ENCODE data around the gene PLEKHG3. TPM values are rescaled to one million over a fixed set of nuclear protein-coding genes. Genes with fewer than 3 reads are reported as not detected.
A peak's percentile ranks its signal among the peaks of the same experiment; 100 is the strongest.

PLEKHG3 gene
- total RNA-seq, 1 experiment from 2014 or later = 75.3 TPM

- Mint-ChIP-seq H3K9me3 (no peaks in the 10 kb centered on the region), H3K4me3 (peak overlapping the region; percentile 84), H3K4me1 (peaks cover 76% of the 10 kb centered on the region), H3K36me3 (no peaks in the 10 kb centered on the region), H3K27ac (peak overlapping the region; percentile 97), H3K27me3 (ENCODE audit: low read depth) (no peaks in the 10 kb centered on the region)
- TF ChIP-seq GTF2I (CRISPR knock-in tag; conservative IDR thresholded peaks at IDR 0.05) (0 out of 2 replicates have a peak, but pooled peaks have one; percentile 32), ESRRA (CRISPR knock-in tag; IDR thresholded peaks at IDR 0.05; ENCODE audit: borderline replicate concordance) (no peak), ZNF219 (CRISPR knock-in tag; IDR thresholded peaks at IDR 0.05; ENCODE audit: borderline replicate concordance) (no peak), USF2 (CRISPR knock-in tag; IDR thresholded peaks at IDR 0.05) (peak; percentile 4; the same call in 1 of the 2 replicates)
- DNase-seq (ENCODE audit: low spot score) (no peak), ATAC-seq (peak; percentile 0; the same call in 1 of the 2 replicates)
- CTCF ChIA-PET = interaction anchor here (0.6 to 5.9 kb wide), 10 partner anchors 13 to 174 kb away, joined by 3 to 40 read pairs (median 4); no protein-coding TSS in a partner anchor
- POLR2A ChIA-PET = interaction anchor here (0.9 to 6.7 kb wide), 6 partner anchors 13 to 365 kb away, joined by 3 to 52 read pairs (median 4); no protein-coding TSS in a partner anchor
Measured at GRCh38 chr14:64703395-64704142, 655 bp upstream of the PLEKHG3 start.

- Mint-ChIP-seq H3K4me1 (peaks cover 80% of the 10 kb centered on the region), H3K27me3 (ENCODE audit: low read depth) (no peaks in the 10 kb centered on the region), H3K9me3 (no peaks in the 10 kb centered on the region), H3K27ac (no peak overlapping the region), H3K36me3 (no peaks in the 10 kb centered on the region), H3K4me3 (peak overlapping the region; percentile 84)
- ChIA-PET CTCF (interaction anchor here (0.7 to 5.9 kb wide), 8 partner anchors 12 to 118 kb away, joined by 3 to 40 read pairs (median 4); no protein-coding TSS in a partner anchor), POLR2A (interaction anchor here (0.9 to 6.7 kb wide), 5 partner anchors 11 to 366 kb away, joined by 3 to 52 read pairs (median 4); no protein-coding TSS in a partner anchor)
- peak; percentile 5; the same call in 1 of the 2 replicates for TF ChIP-seq TP53 (CRISPR knock-in tag; IDR thresholded peaks at IDR 0.05)
- no peak for TF ChIP-seq TCF7 (CRISPR knock-in tag; IDR thresholded peaks at IDR 0.05; ENCODE audit: low read depth)
- TF ChIP-seq CBFB (CRISPR knock-in tag; IDR thresholded peaks at IDR 0.05; ENCODE audit: low read depth) = no peak
- TF ChIP-seq FOXP1 (CRISPR knock-in tag; IDR thresholded peaks at IDR 0.05; ENCODE audit: borderline replicate concordance) = 0 out of 2 replicates have a peak, but pooled peaks have one; percentile 7
- DNase-seq (ENCODE audit: low spot score) (no peak), ATAC-seq (no peak)
Measured at GRCh38 chr14:64704743-64705380, 638 bp downstream of the PLEKHG3 start.

GRCh38 chr14:64705381-64706118 is 1.3 kb downstream of the PLEKHG3 start:
- H3K4me3 Mint-ChIP-seq = peak overlapping the region; percentile 84
- no peaks in the 10 kb centered on the region for H3K9me3 Mint-ChIP-seq
- H3K27ac Mint-ChIP-seq = 0 out of 2 replicates have a peak overlapping the region, but pooled peaks have one; percentile 60
- TF ChIP-seq ZNF219 (CRISPR knock-in tag; IDR thresholded peaks at IDR 0.05; ENCODE audit: borderline replicate concordance) (no peak), USF2 (CRISPR knock-in tag; IDR thresholded peaks at IDR 0.05) (peak; percentile 56), HMGXB4 (CRISPR knock-in tag; IDR thresholded peaks at IDR 0.05) (0 out of 2 replicates have a peak, but pooled peaks have one; percentile 31), ETV6 (CRISPR knock-in tag; IDR thresholded peaks at IDR 0.05) (peak; percentile 61; the same call in 1 of the 2 replicates), ZNF671 (CRISPR knock-in tag; IDR thresholded peaks at IDR 0.05) (no peak), PREB (CRISPR knock-in tag; IDR thresholded peaks at IDR 0.05; ENCODE audit: borderline replicate concordance) (no peak), GTF2I (CRISPR knock-in tag; conservative IDR thresholded peaks at IDR 0.05) (no peak), ZBTB21 (CRISPR knock-in tag; IDR thresholded peaks at IDR 0.05; ENCODE audit: borderline replicate concordance) (no peak), ZNF512 (CRISPR knock-in tag; IDR thresholded peaks at IDR 0.05; ENCODE audit: borderline replicate concordance) (no peak), KAT7 (CRISPR knock-in tag; IDR thresholded peaks at IDR 0.05; ENCODE audit: borderline replicate concordance) (0 out of 2 replicates have a peak, but pooled peaks have one; percentile 28)
- no peak for DNase-seq (ENCODE audit: low spot score)
- peaks cover 81% of the 10 kb centered on the region for H3K4me1 Mint-ChIP-seq
- ChIA-PET CTCF (interaction anchor here (1.2 to 5.9 kb wide), 7 partner anchors 11 to 118 kb away, joined by 4 to 40 read pairs (median 6); no protein-coding TSS in a partner anchor), POLR2A (interaction anchor here (1.6 to 6.7 kb wide), 3 partner anchors 11 to 69 kb away, joined by 4 to 52 read pairs (median 5); no protein-coding TSS in a partner anchor)
- peaks cover 2% of the 10 kb centered on the region; the same call in 1 of the 2 replicates for H3K36me3 Mint-ChIP-seq
- no peak for ATAC-seq
- no peaks in the 10 kb centered on the region for H3K27me3 Mint-ChIP-seq (ENCODE audit: low read depth)

Data from WTC11 (cell line).